ENCODE data around the gene NELFE.
"Not testable (repeated sequence)": the region's sequence is repeated elsewhere in the genome, so short reads cannot be mapped to it uniquely, and the experiment has no call there.

Gene NELFE

DNA sequence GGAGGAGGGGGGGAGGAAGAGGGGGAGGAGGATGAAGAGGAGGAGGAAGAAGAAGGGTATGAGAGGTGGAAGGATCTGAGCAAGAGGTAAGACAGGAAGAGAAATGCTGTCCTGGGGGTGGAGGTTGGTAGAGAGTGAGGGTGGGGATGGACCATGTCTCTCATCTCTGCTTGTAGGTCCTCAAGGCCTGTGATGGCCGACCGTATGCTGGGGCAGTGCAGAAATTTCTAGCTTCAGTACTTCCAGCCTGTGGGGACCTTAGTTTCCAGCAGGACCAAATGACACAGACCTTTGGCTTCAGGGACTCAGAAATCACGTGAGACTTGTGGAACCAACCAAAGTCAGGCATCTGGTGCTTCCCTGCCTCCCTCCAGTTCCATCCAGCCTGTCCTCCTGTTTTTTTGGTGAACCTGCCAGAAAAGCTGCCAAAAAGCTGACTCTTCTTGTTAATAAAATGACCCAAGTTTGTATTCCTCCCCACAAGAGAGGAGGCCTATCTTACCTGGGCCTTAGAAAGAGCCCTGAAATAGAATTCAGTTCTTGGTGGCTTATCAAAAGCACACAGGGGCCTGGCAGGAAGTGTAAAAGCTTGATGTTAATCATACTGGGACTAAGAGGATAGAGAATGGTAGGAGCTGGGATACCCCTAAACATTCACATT lies 20.6 kb upstream of the NELFE start:
- no peak overlapping the region for H3K4me3 ChIP-seq (ENCODE audit: low read depth, low read length)
- no peak for TF ChIP-seq CTCF (IDR thresholded peaks at IDR 0.05; ENCODE audit: borderline replicate concordance, insufficient read depth, low read depth, low read length)

- no peak overlapping the region for H3K4me3 ChIP-seq (ENCODE audit: low read depth, low read length)
- no peak for TF ChIP-seq CTCF (IDR thresholded peaks at IDR 0.05; ENCODE audit: borderline replicate concordance, insufficient read depth, low read depth, low read length)
These were observed 20.1 kb upstream of the NELFE start for GRCh38 chr6:31978831-31979230.

DNA sequence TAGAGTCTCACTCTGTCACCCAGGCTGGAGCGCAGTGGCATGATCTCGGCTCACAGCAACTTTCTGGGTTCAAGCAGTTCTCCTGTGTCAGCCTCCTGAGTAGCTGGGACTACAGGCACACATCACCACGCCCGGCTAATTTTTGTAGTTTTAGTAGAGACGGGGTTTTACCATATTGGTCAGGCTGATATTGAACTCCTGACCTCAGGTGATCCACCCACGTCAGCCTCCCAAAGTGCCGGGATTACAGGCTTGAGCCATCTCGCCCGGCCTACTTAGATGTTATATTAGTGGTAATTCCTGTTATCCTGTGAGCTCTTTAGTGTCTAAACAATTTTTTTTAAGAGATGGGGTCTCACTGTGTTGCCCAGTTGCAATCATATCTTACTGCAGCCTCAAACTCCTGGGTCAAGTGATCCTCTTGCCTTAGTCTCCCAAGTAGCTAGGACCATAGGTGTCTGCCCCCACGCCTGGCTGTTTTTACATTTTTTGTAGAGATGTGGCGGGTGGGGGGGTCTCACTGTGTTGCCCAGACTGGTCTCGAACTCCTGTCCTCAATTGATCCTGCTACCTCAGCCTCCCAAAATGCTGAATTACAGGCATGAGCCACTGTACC lies 19.2 kb upstream of the NELFE start:
- no peak for TF ChIP-seq CTCF (IDR thresholded peaks at IDR 0.05; ENCODE audit: borderline replicate concordance, insufficient read depth, low read depth, low read length)
- H3K4me3 ChIP-seq (ENCODE audit: low read depth, low read length): no peak overlapping the region

- not testable (repeated sequence) for H3K4me3 ChIP-seq (ENCODE audit: low read depth, low read length)
These were observed 17.3 kb upstream of the NELFE start for GRCh38 chr6:31976065-31976464.

DNA sequence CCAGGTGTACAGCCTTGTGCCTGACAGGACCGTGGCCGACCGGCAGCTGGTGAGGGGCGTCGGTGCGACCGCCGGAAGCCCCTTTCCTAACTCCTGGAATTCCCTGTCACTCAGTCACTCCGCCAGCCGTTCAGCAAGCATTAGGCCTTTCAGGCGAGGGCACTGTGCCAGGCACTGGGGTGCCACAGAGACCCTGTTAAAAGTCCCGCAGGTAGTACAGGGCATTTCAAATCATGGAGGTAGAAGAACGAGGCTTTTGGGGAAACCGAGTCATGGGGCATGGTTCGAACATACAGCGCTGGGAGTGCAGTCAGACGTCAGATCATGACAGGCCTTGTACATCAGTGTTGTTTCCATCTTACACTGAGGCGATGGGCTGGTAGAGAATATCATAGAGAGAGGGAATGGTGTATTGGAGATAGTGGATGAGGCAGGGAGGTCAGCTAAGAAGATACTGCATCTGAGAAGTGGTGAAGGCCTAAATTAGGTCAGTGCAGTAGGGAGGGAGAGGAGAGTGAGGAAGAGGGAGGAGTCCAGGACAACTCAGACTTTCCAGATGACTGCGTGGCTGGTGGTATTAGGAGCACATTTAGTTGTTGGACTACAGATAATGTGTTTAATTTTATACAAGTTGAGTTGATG lies 14.1 kb upstream of the NELFE start:
- no peak for TF ChIP-seq CTCF (IDR thresholded peaks at IDR 0.05; ENCODE audit: borderline replicate concordance, insufficient read depth, low read depth, low read length)
- H3K4me3 ChIP-seq (ENCODE audit: low read depth, low read length): peak overlapping the region; percentile 55

GRCh38 chr6:31971993-31972708 lies 13.4 kb upstream of the NELFE start, which contains the start of gene DXO:
Gene DXO, minus strand, starts transcription at chr6:31972138. Its CDS starts 463 bp downstream, at chr6:31971675.
- no peak for TF ChIP-seq CTCF (IDR thresholded peaks at IDR 0.05; ENCODE audit: borderline replicate concordance, insufficient read depth, low read depth, low read length)
- peak within 1 kb of the TSS; percentile 55 for H3K4me3 ChIP-seq (ENCODE audit: low read depth, low read length)

- TF ChIP-seq CTCF (IDR thresholded peaks at IDR 0.05; ENCODE audit: borderline replicate concordance, insufficient read depth, low read depth, low read length): no peak
- peak overlapping the region; percentile 55 for H3K4me3 ChIP-seq (ENCODE audit: low read depth, low read length)
These were observed 12.7 kb upstream of the NELFE start for GRCh38 chr6:31971279-31971992.

Data from GM12875 (cell line).